OCI-LY1 (cell line): ENCODE data around the gene KCNH2.
"Not testable (repeated sequence)": the region's sequence is repeated elsewhere in the genome, so short reads cannot be mapped to it uniquely, and the experiment has no call there.

ENCODE experiments used
- H2AFZ ChIP-seq: fragments of 200-600 bp; sonication (generic), shearing (Covaris generic); 2 replicates; pipeline ENCODE4 v1.6.0; 2014; ENCODE audit warnings: antibody characterized with exemption, mild to moderate bottlenecking, low read length
- H3F3A ChIP-seq: fragments of 200-600 bp; sonication (generic), shearing (Covaris generic); 2 replicates; pipeline ENCODE4 v1.6.0; 2014; ENCODE audit warnings: mild to moderate bottlenecking, antibody characterized with exemption, low read length, moderate library complexity; ENCODE audit not compliant: insufficient read depth
- H3K27ac ChIP-seq: fragments of 200-600 bp; sonication (generic); 2 replicates; pipeline ENCODE4 v1.5.1; 2014; ENCODE audit warnings: low read length, mixed run types, mild to moderate bottlenecking, low read depth; ENCODE audit not compliant: poor library complexity, severe bottlenecking
- H3K27me3 ChIP-seq: fragments of 200-600 bp; sonication (generic); 2 replicates; pipeline ENCODE4 v1.6.0; 2014; ENCODE audit warnings: antibody characterized with exemption, mild to moderate bottlenecking, low read length, moderate library complexity; ENCODE audit not compliant: insufficient read depth
- H3K36me3 ChIP-seq: fragments of 200-600 bp; sonication (generic); 2 replicates; pipeline ENCODE4 v1.6.1; 2014; ENCODE audit warnings: mild to moderate bottlenecking, antibody characterized with exemption, low read length, moderate library complexity, mixed read lengths; ENCODE audit not compliant: insufficient read depth
- H3K4me1 ChIP-seq: fragments of 200-600 bp; sonication (generic); 2 replicates; pipeline ENCODE4 v1.5.1; 2014; ENCODE audit warnings: mild to moderate bottlenecking, low read length, moderate library complexity; ENCODE audit not compliant: insufficient read depth, severe bottlenecking
- H3K4me2 ChIP-seq: fragments of 200-600 bp; sonication (generic), shearing (Covaris generic); 2 replicates; pipeline ENCODE4 v1.6.1; 2014; ENCODE audit warnings: low read length
- H3K4me3 ChIP-seq: fragments of 200-600 bp; sonication (generic); 2 replicates; pipeline ENCODE4 v1.5.1; 2014; ENCODE audit warnings: low read length, low read depth, mild to moderate bottlenecking, mixed read lengths; ENCODE audit not compliant: poor library complexity, severe bottlenecking
- H3K79me2 ChIP-seq: fragments of 200-600 bp; shearing (Covaris generic); 2 replicates; pipeline ENCODE4 v1.6.1; 2016; ENCODE audit warnings: mixed run types, low read length, mixed read lengths; ENCODE audit not compliant: insufficient read depth
- H3K9ac ChIP-seq: fragments of 200-600 bp; sonication (generic), shearing (Covaris generic); 2 replicates; pipeline ENCODE4 v1.6.1; 2014; ENCODE audit warnings: mild to moderate bottlenecking, low read length, mixed read lengths
- H3K9me2 ChIP-seq: fragments of 200-600 bp; sonication (generic), shearing (Covaris generic); 2 replicates; pipeline ENCODE4 v1.6.1; 2014; ENCODE audit warnings: low read depth, mild to moderate bottlenecking, low read length, mixed read lengths
- H3K9me3 ChIP-seq: fragments of 200-600 bp; shearing (Covaris generic); 2 replicates; pipeline ENCODE4 v1.6.1; 2014; ENCODE audit warnings: low read length, mixed read lengths
- H4K20me1 ChIP-seq: fragments of 200-600 bp; sonication (generic), shearing (Covaris generic); 2 replicates; pipeline ENCODE4 v1.6.0; 2016; ENCODE audit warnings: mild to moderate bottlenecking, low read length; ENCODE audit not compliant: insufficient read depth
- EZH2 ChIP-seq: fragments of 200-600 bp; sonication (generic), shearing (Covaris generic); IDR thresholded peaks from 2 replicates; pipeline ENCODE4 v1.8.0; 2017; ENCODE audit warnings: borderline replicate concordance, mixed run types, mild to moderate bottlenecking, antibody characterized with exemption, low read length, moderate library complexity, mixed read lengths
- TF ChIP-seq, protein P1 (sequence below): fragments of 200-600 bp; sonication (generic), shearing (Covaris generic); IDR thresholded peaks from 2 replicates; pipeline ENCODE4 v1.5.1; 2017; ENCODE audit warnings: mild to moderate bottlenecking, antibody characterized with exemption, low read length, moderate library complexity, mixed read lengths

The KCNH2 gene

DNA sequence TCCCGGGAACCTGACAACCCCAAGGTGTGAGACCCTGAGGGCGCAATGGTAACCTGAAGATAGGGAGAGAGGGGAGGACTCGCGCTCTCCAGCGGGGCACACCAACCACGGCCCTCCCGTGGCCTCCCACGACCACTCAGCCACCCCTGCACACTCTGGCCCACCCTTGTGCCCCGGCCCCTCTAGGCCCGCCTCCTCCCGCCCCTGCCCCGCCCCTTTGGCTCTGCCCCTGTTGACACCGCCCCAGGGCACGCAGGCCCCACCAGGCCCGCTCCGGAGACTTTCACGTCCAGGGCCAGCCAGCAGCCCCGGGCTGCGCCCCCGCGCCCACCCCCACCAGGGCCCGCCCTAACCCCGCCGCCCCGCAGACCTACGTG lies 35.2 kb upstream of the KCNH2 start:
- Histone ChIP-seq H3K27me3 (peaks cover 11% of the 10 kb centered on the region; the same call in 1 of the 2 replicates), H3K9me2 (no peaks in the 10 kb centered on the region), H3K4me1 (peaks cover 32% of the 10 kb centered on the region), H3K36me3 (no peaks in the 10 kb centered on the region), H2AFZ (no peak overlapping the region), H3K9me3 (no peaks in the 10 kb centered on the region), H3F3A (no peaks in the 10 kb centered on the region), H3K27ac (no peak overlapping the region), H3K9ac (no peak overlapping the region), H3K4me3 (peak overlapping the region; percentile 49), H3K79me2 (no peaks in the 10 kb centered on the region), H3K4me2 (peak overlapping the region; percentile 63), H4K20me1 (no peaks in the 10 kb centered on the region)
- TF ChIP-seq EZH2: no peak
- TF ChIP-seq, protein P1, sequence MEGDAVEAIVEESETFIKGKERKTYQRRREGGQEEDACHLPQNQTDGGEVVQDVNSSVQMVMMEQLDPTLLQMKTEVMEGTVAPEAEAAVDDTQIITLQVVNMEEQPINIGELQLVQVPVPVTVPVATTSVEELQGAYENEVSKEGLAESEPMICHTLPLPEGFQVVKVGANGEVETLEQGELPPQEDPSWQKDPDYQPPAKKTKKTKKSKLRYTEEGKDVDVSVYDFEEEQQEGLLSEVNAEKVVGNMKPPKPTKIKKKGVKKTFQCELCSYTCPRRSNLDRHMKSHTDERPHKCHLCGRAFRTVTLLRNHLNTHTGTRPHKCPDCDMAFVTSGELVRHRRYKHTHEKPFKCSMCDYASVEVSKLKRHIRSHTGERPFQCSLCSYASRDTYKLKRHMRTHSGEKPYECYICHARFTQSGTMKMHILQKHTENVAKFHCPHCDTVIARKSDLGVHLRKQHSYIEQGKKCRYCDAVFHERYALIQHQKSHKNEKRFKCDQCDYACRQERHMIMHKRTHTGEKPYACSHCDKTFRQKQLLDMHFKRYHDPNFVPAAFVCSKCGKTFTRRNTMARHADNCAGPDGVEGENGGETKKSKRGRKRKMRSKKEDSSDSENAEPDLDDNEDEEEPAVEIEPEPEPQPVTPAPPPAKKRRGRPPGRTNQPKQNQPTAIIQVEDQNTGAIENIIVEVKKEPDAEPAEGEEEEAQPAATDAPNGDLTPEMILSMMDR: no peak

DNA sequence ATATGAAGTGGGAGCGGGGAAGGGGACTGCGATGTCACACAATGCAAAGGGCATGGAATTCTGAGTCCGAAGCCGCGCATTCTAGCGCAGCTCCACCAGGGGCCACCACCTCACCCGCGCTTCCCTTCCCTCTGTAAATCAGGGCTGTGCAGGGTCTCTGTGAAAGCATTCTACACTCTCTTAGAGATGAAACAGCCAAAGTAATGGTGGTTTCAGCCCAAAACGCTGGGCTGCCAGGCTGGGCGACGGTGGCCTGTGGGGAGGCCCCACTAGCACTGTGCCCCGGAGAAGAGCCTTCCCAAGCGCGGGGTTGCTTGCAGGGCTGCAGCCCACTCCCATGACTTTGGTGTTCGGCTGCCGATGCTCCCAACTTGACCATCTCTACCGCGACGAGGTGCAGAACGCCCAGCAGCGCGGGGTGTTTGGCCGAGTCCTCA lies 34.8 kb upstream of the KCNH2 start:
- H3K4me3 ChIP-seq: no peak overlapping the region
- H3K79me2 ChIP-seq: no peaks in the 10 kb centered on the region
- H3K4me1 ChIP-seq: peaks cover 28% of the 10 kb centered on the region
- no peaks in the 10 kb centered on the region for H3F3A ChIP-seq
- no peaks in the 10 kb centered on the region for H3K36me3 ChIP-seq
- H4K20me1 ChIP-seq: no peaks in the 10 kb centered on the region
- TF ChIP-seq, protein P1: peak; percentile 43; the same call in 1 of the 2 replicates
- TF ChIP-seq EZH2: no peak
- no peak overlapping the region for H2AFZ ChIP-seq
- no peaks in the 10 kb centered on the region for H3K9me3 ChIP-seq
- no peaks in the 10 kb centered on the region for H3K9me2 ChIP-seq
- H3K27ac ChIP-seq: no peak overlapping the region
- no peak overlapping the region for H3K9ac ChIP-seq
- peak overlapping the region; percentile 5; the same call in 1 of the 2 replicates for H3K4me2 ChIP-seq
- H3K27me3 ChIP-seq: peaks cover 11% of the 10 kb centered on the region; the same call in 1 of the 2 replicates

DNA sequence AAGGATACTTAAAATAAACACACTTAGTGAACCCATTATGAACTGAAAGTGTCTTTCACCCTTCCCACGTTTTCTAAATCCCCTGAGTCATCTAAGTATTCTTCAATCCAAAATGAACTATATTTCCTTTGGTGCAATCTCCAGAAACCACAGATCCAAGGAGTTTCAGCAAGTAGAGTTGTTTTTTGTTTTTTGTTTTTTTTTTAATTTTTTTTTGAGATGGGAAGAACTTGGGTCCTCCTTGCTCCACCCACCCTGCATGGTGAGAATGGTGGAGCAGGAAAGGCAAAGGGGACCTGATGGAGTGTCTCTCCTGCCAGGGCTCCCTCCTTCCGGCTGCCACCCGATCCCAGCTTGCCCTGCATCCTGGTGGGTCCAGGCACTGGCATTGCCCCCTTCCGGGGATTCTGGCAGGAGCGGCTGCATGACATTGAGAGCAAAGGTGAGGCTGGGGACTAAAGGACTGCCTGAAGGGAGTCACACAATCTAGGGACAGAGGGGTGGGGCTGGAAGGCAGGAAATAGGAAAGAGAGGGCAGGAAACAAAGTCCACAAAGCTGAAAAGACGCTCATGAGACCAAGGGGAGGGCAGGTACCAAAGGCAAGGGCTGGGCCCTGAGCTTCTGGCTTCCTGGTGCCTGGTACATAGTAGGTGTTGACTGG lies 34.0 kb upstream of the KCNH2 start:
- Histone ChIP-seq H3K4me3 (no peak overlapping the region), H3K9me2 (no peaks in the 10 kb centered on the region), H3K4me2 (no peak overlapping the region), H3K79me2 (no peaks in the 10 kb centered on the region), H3K27ac (no peak overlapping the region), H2AFZ (no peak overlapping the region), H3K27me3 (peaks cover 11% of the 10 kb centered on the region; the same call in 1 of the 2 replicates), H3K36me3 (no peaks in the 10 kb centered on the region), H3K9ac (no peak overlapping the region), H3F3A (no peaks in the 10 kb centered on the region), H3K9me3 (no peaks in the 10 kb centered on the region), H3K4me1 (peaks cover 21% of the 10 kb centered on the region), H4K20me1 (no peaks in the 10 kb centered on the region)
- TF ChIP-seq EZH2: no peak
- TF ChIP-seq, protein P1: no peak

DNA sequence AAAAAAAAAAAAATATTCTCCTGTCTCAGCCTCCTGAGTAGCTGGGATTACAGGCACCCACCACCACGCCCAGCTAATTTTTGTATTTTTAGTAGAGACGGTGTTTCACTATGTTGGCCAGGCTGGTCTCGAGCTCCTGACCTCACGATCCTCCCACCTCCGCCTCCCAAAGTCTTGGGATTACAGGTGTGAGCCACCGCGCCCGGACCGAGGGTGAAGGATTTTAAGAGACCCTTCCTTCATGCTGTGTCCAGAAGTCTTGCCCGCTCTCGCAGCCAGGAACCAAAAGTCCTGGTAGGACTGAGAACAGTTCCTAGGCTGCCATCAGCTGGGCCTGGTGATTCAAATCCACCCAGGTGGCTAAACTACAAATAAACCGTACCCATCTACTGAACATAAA lies 33.5 kb upstream of the KCNH2 start:
- Histone ChIP-seq H3K4me1 (peaks cover 20% of the 10 kb centered on the region), H3K27me3 (peaks cover 11% of the 10 kb centered on the region; the same call in 1 of the 2 replicates)
- not testable (repeated sequence) for H3K4me2 ChIP-seq, H3K9me2 ChIP-seq, H2AFZ ChIP-seq, H3K9ac ChIP-seq, H3K9me3 ChIP-seq, H3K79me2 ChIP-seq, H3K4me3 ChIP-seq, H3K36me3 ChIP-seq, H3K27ac ChIP-seq, H3F3A ChIP-seq, H4K20me1 ChIP-seq
